GM19372 (cell line): ENCODE measurements around the gene SNRNP200.

ENCODE experiments used
- ATAC-seq: cut with Tn5 transposase; IDR thresholded peaks from one replicate; pipeline ENCODE4 v1.9.1; 2021; ENCODE audit warnings: mild to moderate bottlenecking, low read depth, moderate library complexity; ENCODE audit not compliant: unreplicated experiment

The SNRNP200 gene

DNA sequence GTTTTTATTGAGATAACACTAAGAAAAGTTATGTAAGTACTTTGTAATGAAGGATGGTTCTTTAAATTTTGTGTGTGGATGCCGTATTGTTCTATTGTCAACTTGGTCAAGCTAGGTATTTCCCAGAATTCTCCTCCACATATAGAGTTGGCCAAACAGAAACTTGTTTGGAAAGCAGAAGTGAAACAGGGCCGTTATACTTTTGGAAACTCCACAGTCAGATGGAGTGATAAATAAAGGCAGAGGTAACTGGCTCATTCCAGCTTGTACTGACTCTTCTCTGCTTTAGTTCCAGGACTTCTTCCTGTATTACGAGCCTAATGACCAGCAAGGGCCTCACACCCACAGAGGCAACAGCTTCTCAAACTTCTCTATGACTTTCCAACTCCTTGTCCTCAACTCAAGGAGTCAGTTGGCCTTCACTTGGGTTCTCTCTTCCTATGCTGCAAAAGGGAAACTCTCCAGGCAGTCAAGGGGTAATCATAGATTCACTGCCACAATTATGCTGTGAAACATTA, 80.3 kb downstream of the SNRNP200 start:
- peak; percentile 87 for ATAC-seq
